HEK293T (cell line): ENCODE data around the gene SLC9A7.

ENCODE experiments used
- CTCF ChIA-PET: fragments of 350-600 bp; formaldehyde crosslinking; extraction: SDS; loops from one replicate; lab custom pipeline; 2021; ENCODE audit warnings: antibody characterized with exemption, inconsistent platforms; lab: Yijun Ruan, JAX
- POLR2A ChIA-PET: fragments of 350-600 bp; formaldehyde crosslinking; extraction: SDS; loops from one replicate; lab custom pipeline; 2020; ENCODE audit warnings: antibody characterized with exemption, inconsistent platforms; lab: Yijun Ruan, JAX
- DNase-seq: peaks from one replicate; pipeline ENCODE4 v3.0.0; 2012; ENCODE audit warnings: mixed read lengths; ENCODE audit errors: extremely low spot score
- ARNT ChIP-seq: fragments of 450-650 bp; IDR thresholded peaks from 2 replicates; pipeline ENCODE4 v1.6.1; 2017; ENCODE audit warnings: mild to moderate bottlenecking
- BHLHE40 ChIP-seq: fragments of 450-650 bp; IDR thresholded peaks from 2 replicates; pipeline ENCODE4 v1.6.1; 2016; ENCODE audit warnings: mild to moderate bottlenecking, moderate library complexity, borderline replicate concordance
- CTBP1 ChIP-seq: fragments of 450-650 bp; IDR thresholded peaks from 2 replicates; pipeline ENCODE4 v1.6.1; 2016; ENCODE audit warnings: borderline replicate concordance
- ELF4 ChIP-seq: fragments of 450-650 bp; IDR thresholded peaks from 2 replicates; pipeline ENCODE4 v1.6.1; 2017; ENCODE audit warnings: antibody characterized with exemption
- FOXA1 ChIP-seq: fragments of 450-650 bp; IDR thresholded peaks from 2 replicates; pipeline ENCODE4 v1.6.1; 2016; ENCODE audit warnings: mild to moderate bottlenecking
- FOXK2 ChIP-seq: fragments of 450-650 bp; IDR thresholded peaks from 2 replicates; pipeline ENCODE4 v1.6.1; 2016; ENCODE audit warnings: mild to moderate bottlenecking
- FOXM1 ChIP-seq: fragments of 450-650 bp; IDR thresholded peaks from 2 replicates; pipeline ENCODE4 v1.6.1; 2017; ENCODE audit warnings: mild to moderate bottlenecking, borderline replicate concordance
- HDGF ChIP-seq: fragments of 450-650 bp; IDR thresholded peaks from 2 replicates; pipeline ENCODE4 v1.6.1; 2017; ENCODE audit warnings: antibody characterized with exemption, borderline replicate concordance
- L3MBTL2 ChIP-seq: fragments of 450-650 bp; conservative IDR thresholded peaks from 2 replicates; pipeline ENCODE4 v1.6.1; 2016; ENCODE audit warnings: mild to moderate bottlenecking
- LEF1 ChIP-seq: fragments of 450-650 bp; IDR thresholded peaks from 2 replicates; pipeline ENCODE4 v1.6.1; 2017; ENCODE audit warnings: mild to moderate bottlenecking, borderline replicate concordance
- NFRKB ChIP-seq: fragments of 450-650 bp; IDR thresholded peaks from 2 replicates; pipeline ENCODE4 v1.6.1; 2016; ENCODE audit warnings: mild to moderate bottlenecking, moderate library complexity
- SP1 ChIP-seq: fragments of 450-650 bp; IDR thresholded peaks from 2 replicates; pipeline ENCODE4 v1.6.1; 2017
- SUZ12 ChIP-seq: fragments of 450-650 bp; IDR thresholded peaks from 2 replicates; pipeline ENCODE4 v1.6.1; 2016; ENCODE audit warnings: mild to moderate bottlenecking
- TARDBP ChIP-seq: fragments of 450-650 bp; IDR thresholded peaks from 2 replicates; pipeline ENCODE4 v1.6.1; 2016
- ZNF384 ChIP-seq: fragments of 450-650 bp; IDR thresholded peaks from 2 replicates; pipeline ENCODE4 v1.6.1; 2016
- TF ChIP-seq, protein P1 (sequence below): fragments of 450-650 bp; IDR thresholded peaks from 2 replicates; pipeline ENCODE4 v1.6.1; 2016

SLC9A7 gene

GRCh38 chrX:46588263-46588662 lies 170.7 kb downstream of the SLC9A7 start:
- CTCF ChIA-PET = interaction anchor here (1.1 kb wide), 1 partner anchor 9 kb away, joined by 5 read pairs; no protein-coding TSS in a partner anchor
- POLR2A ChIA-PET = no interaction called here
- DNase-seq = no peak
- TF ChIP-seq L3MBTL2 (no peak), ELF4 (no peak), LEF1 (no peak), TARDBP (no peak)

GRCh38 chrX:46587753-46588171 lies 171.2 kb downstream of the SLC9A7 start:
- DNase-seq = no peak
- no peak for TF ChIP-seq FOXM1
- no peak for TF ChIP-seq FOXA1
- no peak for TF ChIP-seq SP1
- TF ChIP-seq FOXK2 = no peak
- TF ChIP-seq LEF1 = no peak
- TF ChIP-seq ELF4 = no peak
- no peak for TF ChIP-seq HDGF
- CTCF ChIA-PET = interaction anchor here (1.1 kb wide), 1 partner anchor 9 kb away, joined by 5 read pairs; no protein-coding TSS in a partner anchor
- POLR2A ChIA-PET = no interaction called here

- CTCF ChIA-PET = interaction anchor here (1.1 kb wide), 1 partner anchor 8 kb away, joined by 5 read pairs; no protein-coding TSS in a partner anchor
- TF ChIP-seq FOXM1 = no peak
- TF ChIP-seq CTBP1 = no peak
- no peak for TF ChIP-seq FOXK2
- TF ChIP-seq ZNF384 = no peak
- TF ChIP-seq ELF4 = no peak
- TF ChIP-seq L3MBTL2 = no peak
- POLR2A ChIA-PET = no interaction called here
- DNase-seq = no peak
Observed at GRCh38 chrX:46587158-46587557, 171.8 kb downstream of the SLC9A7 start.

GRCh38 chrX:46584736-46585135 lies 174.2 kb downstream of the SLC9A7 start:
- ChIA-PET POLR2A (interaction anchor here (1.1 kb wide), 1 partner anchor 545 kb away, joined by 3 read pairs; no protein-coding TSS in a partner anchor), CTCF (interaction anchor here (0.7 kb wide), 1 partner anchor 12 kb away, joined by 6 read pairs; no protein-coding TSS in a partner anchor)
- TF ChIP-seq, protein P1, sequence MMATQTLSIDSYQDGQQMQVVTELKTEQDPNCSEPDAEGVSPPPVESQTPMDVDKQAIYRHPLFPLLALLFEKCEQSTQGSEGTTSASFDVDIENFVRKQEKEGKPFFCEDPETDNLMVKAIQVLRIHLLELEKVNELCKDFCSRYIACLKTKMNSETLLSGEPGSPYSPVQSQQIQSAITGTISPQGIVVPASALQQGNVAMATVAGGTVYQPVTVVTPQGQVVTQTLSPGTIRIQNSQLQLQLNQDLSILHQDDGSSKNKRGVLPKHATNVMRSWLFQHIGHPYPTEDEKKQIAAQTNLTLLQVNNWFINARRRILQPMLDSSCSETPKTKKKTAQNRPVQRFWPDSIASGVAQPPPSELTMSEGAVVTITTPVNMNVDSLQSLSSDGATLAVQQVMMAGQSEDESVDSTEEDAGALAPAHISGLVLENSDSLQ = no peak
- TF ChIP-seq ELF4 = no peak
- TF ChIP-seq ZNF384 = no peak
- TF ChIP-seq BHLHE40 = no peak
- TF ChIP-seq L3MBTL2 = no peak
- no peak for TF ChIP-seq LEF1
- no peak for TF ChIP-seq FOXK2
- TF ChIP-seq NFRKB = no peak
- TF ChIP-seq FOXA1 = no peak
- no peak for TF ChIP-seq TARDBP
- no peak for DNase-seq

GRCh38 chrX:46582966-46583365 lies 176.0 kb downstream of the SLC9A7 start:
- no peak for TF ChIP-seq SUZ12
- TF ChIP-seq, protein P1 = no peak
- no peak for TF ChIP-seq ARNT
- no peak for TF ChIP-seq CTBP1
- no peak for TF ChIP-seq BHLHE40
- no peak for TF ChIP-seq ZNF384
- TF ChIP-seq ELF4 = no peak
- TF ChIP-seq FOXK2 = no peak
- TF ChIP-seq NFRKB = no peak
- DNase-seq = no peak
- ChIA-PET CTCF (no interaction called here), POLR2A (no interaction called here)

- ChIA-PET POLR2A (no interaction called here), CTCF (no interaction called here)
- no peak for DNase-seq
Observed at GRCh38 chrX:46582325-46582724, 176.6 kb downstream of the SLC9A7 start.

GRCh38 chrX:46580613-46581012 lies 178.3 kb downstream of the SLC9A7 start:
- no peak for TF ChIP-seq CTBP1
- no peak for TF ChIP-seq LEF1
- no peak for TF ChIP-seq L3MBTL2
- no peak for TF ChIP-seq HDGF
- TF ChIP-seq NFRKB = no peak
- no peak for TF ChIP-seq FOXA1
- no peak for TF ChIP-seq FOXM1
- no peak for TF ChIP-seq SUZ12
- no peak for TF ChIP-seq TARDBP
- TF ChIP-seq ZNF384 = no peak
- TF ChIP-seq ARNT = no peak
- TF ChIP-seq, protein P1 = no peak
- no peak for DNase-seq
- ChIA-PET POLR2A (no interaction called here), CTCF (no interaction called here)

More at GRCh38 chrX:46582325-46582724, 176.6 kb downstream of the SLC9A7 start:
- TF ChIP-seq FOXA1 (no peak), L3MBTL2 (no peak), NFRKB (no peak), ZNF384 (no peak), LEF1 (no peak), HDGF (no peak)
- TF ChIP-seq, protein P1 = no peak
